HEK293 (cell line): ENCODE data around the gene GABRA5.

Source experiments
- BCL11B ChIP-seq: fragments of 450-650 bp; formaldehyde crosslinking; IDR thresholded peaks from 2 replicates; pipeline ENCODE4 v1.5.1; 2016; ENCODE audit warnings: low read depth, missing biosample characterization, missing genetic modification characterization
- HOXA7 ChIP-seq: sonication (generic); formaldehyde crosslinking; IDR thresholded peaks from 2 replicates; pipeline ENCODE4 v1.8.1; 2022; ENCODE audit warnings: missing genetic modification reagents, borderline replicate concordance
- PRDM1 ChIP-seq: fragments of 450-650 bp; formaldehyde crosslinking; IDR thresholded peaks from 2 replicates; pipeline ENCODE4; 2016; ENCODE audit warnings: missing biosample characterization, missing genetic modification characterization
- ZNF24 ChIP-seq: fragments of 450-650 bp; formaldehyde crosslinking; IDR thresholded peaks from 2 replicates; pipeline ENCODE4 v1.5.1; 2016; ENCODE audit warnings: missing biosample characterization, missing genetic modification characterization
- ZNF707 ChIP-seq: fragments of 450-650 bp; formaldehyde crosslinking; IDR thresholded peaks from 2 replicates; pipeline ENCODE4 v1.5.1; 2016; ENCODE audit warnings: missing biosample characterization, missing genetic modification characterization
- TF ChIP-seq, protein P1 (sequence below): fragments of 450-650 bp; formaldehyde crosslinking; IDR thresholded peaks from 2 replicates; pipeline ENCODE4 v1.5.1; 2016; ENCODE audit warnings: missing biosample characterization, missing genetic modification characterization
- TF ChIP-seq, protein P2 (sequence below): fragments of 450-650 bp; formaldehyde crosslinking; IDR thresholded peaks from 2 replicates; pipeline ENCODE4 v1.5.1; 2016; ENCODE audit warnings: missing biosample characterization, missing genetic modification characterization
- TF ChIP-seq, protein P3 (sequence below): fragments of 450-650 bp; formaldehyde crosslinking; optimal IDR thresholded peaks from 2 replicates; pipeline ENCODE3; 2016; ENCODE audit warnings: missing biosample characterization, mild to moderate bottlenecking, missing genetic modification characterization
- TF ChIP-seq, protein P4 (sequence below): fragments of 450-650 bp; formaldehyde crosslinking; IDR thresholded peaks from 2 replicates; pipeline ENCODE4 v1.5.1; 2016; ENCODE audit warnings: missing biosample characterization, missing genetic modification characterization

DNA sequence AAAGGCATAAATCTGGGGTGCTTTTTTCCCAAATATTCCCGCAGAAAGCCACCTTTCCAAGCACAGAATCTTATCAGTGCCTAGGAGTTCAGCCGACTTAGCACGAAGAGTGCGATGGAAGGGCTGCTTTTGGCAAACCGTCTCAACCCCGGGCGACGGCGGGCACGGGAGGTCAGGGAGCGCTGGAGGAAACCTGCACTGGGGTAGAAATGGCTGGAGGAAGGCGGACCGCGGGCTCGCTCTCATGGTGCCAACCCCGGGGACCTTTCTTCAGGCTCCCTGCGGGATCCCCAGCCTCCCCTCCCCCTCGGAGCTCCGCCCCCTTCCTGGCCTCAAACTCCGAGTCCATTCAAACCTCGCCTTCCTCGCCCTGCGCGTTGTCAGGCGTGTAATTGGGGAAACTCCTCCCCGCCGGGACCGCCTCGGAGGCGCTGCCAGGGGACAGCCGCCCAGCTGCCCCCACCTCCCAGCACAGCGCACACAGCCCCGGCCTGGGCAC lies 103.9 kb downstream of the GABRA5 start, which contains the start of gene GABRG3:
- TF ChIP-seq, protein P1, sequence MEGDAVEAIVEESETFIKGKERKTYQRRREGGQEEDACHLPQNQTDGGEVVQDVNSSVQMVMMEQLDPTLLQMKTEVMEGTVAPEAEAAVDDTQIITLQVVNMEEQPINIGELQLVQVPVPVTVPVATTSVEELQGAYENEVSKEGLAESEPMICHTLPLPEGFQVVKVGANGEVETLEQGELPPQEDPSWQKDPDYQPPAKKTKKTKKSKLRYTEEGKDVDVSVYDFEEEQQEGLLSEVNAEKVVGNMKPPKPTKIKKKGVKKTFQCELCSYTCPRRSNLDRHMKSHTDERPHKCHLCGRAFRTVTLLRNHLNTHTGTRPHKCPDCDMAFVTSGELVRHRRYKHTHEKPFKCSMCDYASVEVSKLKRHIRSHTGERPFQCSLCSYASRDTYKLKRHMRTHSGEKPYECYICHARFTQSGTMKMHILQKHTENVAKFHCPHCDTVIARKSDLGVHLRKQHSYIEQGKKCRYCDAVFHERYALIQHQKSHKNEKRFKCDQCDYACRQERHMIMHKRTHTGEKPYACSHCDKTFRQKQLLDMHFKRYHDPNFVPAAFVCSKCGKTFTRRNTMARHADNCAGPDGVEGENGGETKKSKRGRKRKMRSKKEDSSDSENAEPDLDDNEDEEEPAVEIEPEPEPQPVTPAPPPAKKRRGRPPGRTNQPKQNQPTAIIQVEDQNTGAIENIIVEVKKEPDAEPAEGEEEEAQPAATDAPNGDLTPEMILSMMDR (tag by site-specific recombination): no peak
- no peak for TF ChIP-seq PRDM1 (tag by site-specific recombination)
- TF ChIP-seq, protein P2, sequence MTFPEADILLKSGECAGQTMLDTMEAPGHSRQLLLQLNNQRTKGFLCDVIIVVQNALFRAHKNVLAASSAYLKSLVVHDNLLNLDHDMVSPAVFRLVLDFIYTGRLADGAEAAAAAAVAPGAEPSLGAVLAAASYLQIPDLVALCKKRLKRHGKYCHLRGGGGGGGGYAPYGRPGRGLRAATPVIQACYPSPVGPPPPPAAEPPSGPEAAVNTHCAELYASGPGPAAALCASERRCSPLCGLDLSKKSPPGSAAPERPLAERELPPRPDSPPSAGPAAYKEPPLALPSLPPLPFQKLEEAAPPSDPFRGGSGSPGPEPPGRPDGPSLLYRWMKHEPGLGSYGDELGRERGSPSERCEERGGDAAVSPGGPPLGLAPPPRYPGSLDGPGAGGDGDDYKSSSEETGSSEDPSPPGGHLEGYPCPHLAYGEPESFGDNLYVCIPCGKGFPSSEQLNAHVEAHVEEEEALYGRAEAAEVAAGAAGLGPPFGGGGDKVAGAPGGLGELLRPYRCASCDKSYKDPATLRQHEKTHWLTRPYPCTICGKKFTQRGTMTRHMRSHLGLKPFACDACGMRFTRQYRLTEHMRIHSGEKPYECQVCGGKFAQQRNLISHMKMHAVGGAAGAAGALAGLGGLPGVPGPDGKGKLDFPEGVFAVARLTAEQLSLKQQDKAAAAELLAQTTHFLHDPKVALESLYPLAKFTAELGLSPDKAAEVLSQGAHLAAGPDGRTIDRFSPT (tag by site-specific recombination): no peak
- no peak for TF ChIP-seq HOXA7
- TF ChIP-seq ZNF24 (tag by site-specific recombination): no peak
- no peak for TF ChIP-seq ZNF707
- TF ChIP-seq, protein P3, sequence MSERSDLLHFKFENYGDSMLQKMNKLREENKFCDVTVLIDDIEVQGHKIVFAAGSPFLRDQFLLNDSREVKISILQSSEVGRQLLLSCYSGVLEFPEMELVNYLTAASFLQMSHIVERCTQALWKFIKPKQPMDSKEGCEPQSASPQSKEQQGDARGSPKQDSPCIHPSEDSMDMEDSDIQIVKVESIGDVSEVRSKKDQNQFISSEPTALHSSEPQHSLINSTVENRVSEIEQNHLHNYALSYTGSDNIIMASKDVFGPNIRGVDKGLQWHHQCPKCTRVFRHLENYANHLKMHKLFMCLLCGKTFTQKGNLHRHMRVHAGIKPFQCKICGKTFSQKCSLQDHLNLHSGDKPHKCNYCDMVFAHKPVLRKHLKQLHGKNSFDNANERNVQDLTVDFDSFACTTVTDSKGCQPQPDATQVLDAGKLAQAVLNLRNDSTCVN: no peak
- TF ChIP-seq BCL11B (tag by site-specific recombination): no peak
- TF ChIP-seq, protein P4, sequence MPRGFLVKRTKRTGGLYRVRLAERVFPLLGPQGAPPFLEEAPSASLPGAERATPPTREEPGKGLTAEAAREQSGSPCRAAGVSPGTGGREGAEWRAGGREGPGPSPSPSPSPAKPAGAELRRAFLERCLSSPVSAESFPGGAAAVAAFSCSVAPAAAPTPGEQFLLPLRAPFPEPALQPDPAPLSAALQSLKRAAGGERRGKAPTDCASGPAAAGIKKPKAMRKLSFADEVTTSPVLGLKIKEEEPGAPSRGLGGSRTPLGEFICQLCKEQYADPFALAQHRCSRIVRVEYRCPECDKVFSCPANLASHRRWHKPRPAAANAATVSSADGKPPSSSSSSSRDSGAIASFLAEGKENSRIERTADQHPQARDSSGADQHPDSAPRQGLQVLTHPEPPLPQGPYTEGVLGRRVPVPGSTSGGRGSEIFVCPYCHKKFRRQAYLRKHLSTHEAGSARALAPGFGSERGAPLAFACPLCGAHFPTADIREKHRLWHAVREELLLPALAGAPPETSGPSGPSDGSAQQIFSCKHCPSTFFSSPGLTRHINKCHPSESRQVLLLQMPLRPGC: no peak
